Urothelium cell line (cell line): Measurements from ENCODE around the gene SLC36A4.
"Not testable (repeated sequence)": the region's sequence is repeated elsewhere in the genome, so short reads cannot be mapped to it uniquely, and the experiment has no call there.

Experiments used
- DNase-seq: peaks from one replicate; pipeline ENCODE4 v3.0.0; 2011; ENCODE audit warnings: low spot score, mixed read lengths
- FAIRE-seq: peaks from 2 replicates; lab custom pipeline; 2011; peaks lifted over from hg19 to GRCh38; lab: Jason Lieb, UNC

Gene SLC36A4

DNA sequence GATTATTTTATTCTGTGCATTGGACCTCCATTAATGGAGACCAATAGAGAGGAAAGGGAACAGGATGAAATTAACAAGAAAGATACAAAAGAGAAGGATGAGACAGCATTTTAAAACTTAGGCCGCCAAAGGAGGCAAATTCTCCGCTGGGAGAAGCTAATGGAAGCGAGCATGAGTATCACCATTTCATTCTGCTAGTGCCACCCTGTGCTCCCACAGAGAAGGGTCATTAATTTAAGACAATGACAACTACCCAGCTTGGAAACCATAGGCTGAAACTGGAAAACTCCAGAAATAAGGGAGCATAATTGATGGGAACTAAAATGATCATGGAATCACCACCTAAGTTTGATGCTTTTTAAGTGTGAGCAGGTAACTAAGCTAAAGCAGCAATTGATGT is 69.2 kb downstream of the SLC36A4 start:
- DNase-seq: no peak
- no peak for FAIRE-seq

- DNase-seq: no peak
Observed at GRCh38 chr11:93123351-93123898, 74.4 kb downstream of the SLC36A4 start.

DNA sequence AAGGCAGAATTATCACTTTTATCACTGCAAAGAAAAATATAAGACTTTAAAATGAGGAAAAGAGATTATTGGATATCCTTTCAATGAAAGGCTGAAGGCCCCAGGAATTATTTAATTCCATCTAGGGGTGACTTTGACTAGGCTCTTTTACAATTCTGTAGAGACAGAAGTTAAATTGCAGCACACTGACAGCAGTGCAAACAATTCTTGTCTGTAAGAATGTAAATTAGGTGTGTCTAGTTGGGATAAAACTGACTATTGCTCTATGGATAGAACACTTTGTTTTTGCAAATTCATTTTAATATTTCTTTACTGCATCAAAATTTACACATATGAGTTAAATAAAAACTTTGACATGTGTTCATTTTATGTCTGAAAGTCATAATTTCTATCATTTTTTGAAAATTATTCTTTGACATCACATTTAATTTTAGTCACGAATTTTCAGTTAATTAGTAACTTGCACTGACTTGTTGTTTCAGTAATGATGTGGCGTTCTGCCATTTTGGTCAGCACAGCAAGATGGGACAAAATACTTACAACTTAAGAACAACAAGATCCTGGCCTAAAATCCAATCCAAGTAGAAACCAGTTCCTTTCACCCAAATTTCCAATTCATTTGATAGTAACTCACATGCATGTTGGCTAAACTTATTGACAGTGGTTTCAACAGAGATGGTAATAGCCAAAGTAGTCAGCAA is 75.1 kb downstream of the SLC36A4 start:
- DNase-seq (no peak), FAIRE-seq (no peak)

More at GRCh38 chr11:93123351-93123898, 74.4 kb downstream of the SLC36A4 start:
- no peak for FAIRE-seq

- FAIRE-seq: no peak
- no peak for DNase-seq
Observed at GRCh38 chr11:93118276-93118675, 79.5 kb downstream of the SLC36A4 start.

DNA sequence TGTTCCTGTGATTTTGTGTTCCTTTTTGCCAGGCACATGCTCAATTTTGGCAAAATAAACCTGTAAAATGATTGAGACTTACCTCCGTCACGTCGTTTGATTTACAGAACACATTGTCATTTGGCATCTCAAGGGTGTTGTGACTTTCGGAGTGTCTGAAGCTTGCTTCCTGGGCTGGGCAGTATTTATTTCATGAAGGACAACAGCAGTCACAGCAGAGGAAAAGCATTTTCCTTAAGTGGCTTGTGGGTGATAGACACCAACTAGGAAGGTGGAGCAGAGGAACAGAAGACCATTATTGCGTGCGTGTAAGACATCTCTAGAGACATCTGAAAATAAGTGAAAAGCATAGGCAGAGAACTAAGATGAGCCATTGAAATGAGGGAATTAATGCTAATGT is 80.2 kb downstream of the SLC36A4 start:
- DNase-seq (no peak), FAIRE-seq (no peak)

- FAIRE-seq (no peak), DNase-seq (no peak)
Observed at GRCh38 chr11:93116641-93117441, 81.0 kb downstream of the SLC36A4 start.

- no peak for FAIRE-seq
Observed at GRCh38 chr11:93114304-93114703, 83.5 kb downstream of the SLC36A4 start.

DNA sequence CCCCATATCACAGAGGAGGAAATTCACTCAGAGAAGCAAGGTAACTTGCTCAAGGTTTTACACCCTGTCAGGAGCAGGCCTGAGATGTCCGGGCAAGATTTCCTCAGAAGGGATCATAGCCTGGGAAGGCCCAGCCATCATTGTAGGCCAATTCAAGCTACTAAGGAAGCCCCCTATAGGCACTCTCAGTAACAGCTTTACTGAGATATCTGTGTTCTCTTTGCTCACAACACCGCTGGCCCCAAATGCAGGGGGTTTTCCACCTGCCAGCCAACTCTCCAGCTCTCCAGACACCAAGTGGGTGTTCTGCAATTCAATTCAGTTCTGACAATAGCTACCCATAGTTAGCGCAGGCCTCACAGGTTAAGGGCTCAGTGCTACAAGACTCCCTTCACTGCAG is 84.0 kb downstream of the SLC36A4 start:
- FAIRE-seq: no peak
- DNase-seq: no peak

More at GRCh38 chr11:93114304-93114703, 83.5 kb downstream of the SLC36A4 start:
- no peak for DNase-seq

DNA sequence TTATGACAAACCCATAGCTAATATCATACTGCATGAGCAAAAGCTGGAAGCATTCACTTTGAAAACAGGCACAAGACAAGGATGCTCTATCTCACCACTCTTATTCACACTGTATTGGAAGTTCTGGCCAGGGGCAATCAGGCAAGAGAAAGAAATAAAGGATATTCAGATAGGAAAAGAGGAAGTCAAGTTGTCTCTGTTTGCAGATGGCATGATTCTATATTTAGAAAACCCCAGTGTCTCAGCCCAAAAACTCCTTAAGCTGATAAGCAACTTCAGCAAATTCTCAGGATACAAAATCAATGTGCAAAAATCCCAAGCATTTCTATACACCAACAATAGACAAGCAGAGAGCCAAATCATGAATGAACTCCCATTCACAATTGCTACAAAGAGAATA is 86.6 kb downstream of the SLC36A4 start:
- not testable (repeated sequence) for FAIRE-seq, DNase-seq

- no peak for DNase-seq
- no peak for FAIRE-seq
Observed at GRCh38 chr11:93100211-93100610, 97.6 kb downstream of the SLC36A4 start.

GRCh38 chr11:93099806-93100205 is 98.0 kb downstream of the SLC36A4 start:
- no peak for FAIRE-seq
- no peak for DNase-seq
